ENCODE measurements around the gene BCAS3. TPM values are rescaled to one million over a fixed set of nuclear protein-coding genes. Genes with fewer than 3 reads are reported as not detected.
A peak's percentile ranks its signal among the peaks of the same experiment; 100 is the strongest.

BCAS3 gene
- total RNA-seq, 4 donors from 2014 or later: 20.7 to 76.3 (median 39.8) TPM

GRCh38 chr17:61333136-61333535, 655.5 kb downstream of the BCAS3 start:
- Histone ChIP-seq H3K9me3 (no peaks in the 10 kb centered on the region), H3K4me3 (no peak overlapping the region), H3K4me1 (peaks cover 0 to 15% (median 2%) of the 10 kb centered on the region in 4 donors), H3K27ac (no peak overlapping the region), H3K36me3 (no peaks in the 10 kb centered on the region), H3K27me3 (peaks cover 76% of the 10 kb centered on the region)
- in situ Hi-C loops (cut with MboI; ENCODE audit: low pct_ligation_motif_present in 1 of 4, low pct_unique_long_range_greater_than_20kb in 1 of 4, low sequenced_read_pairs in 3 of 4): no loop called here
- intact Hi-C loops (cut with DNase I; ENCODE audit: low total_unique reads): no loop called here
- no peak for DNase-seq
- TF ChIP-seq POLR2AphosphoS5 (IDR thresholded peaks at IDR 0.05) (no peak), EP300 (IDR thresholded peaks at IDR 0.05; ENCODE audit: low read depth) (no peak), CTCF (IDR thresholded peaks at IDR 0.05) (no peak), POLR2A (IDR thresholded peaks at IDR 0.05) (no peak)
- WGBS, 2 donors (ENCODE audit: low coverage in 1 of 2): 91% methylated on average over 7 of the region's 8 CpGs; no CpG with 5 or more reads in 1 of the 2 donors

- H3K27ac ChIP-seq: no peak overlapping the region
- intact Hi-C loops (cut with DNase I; ENCODE audit: low total_unique reads): no loop called here
Observed at GRCh38 chr17:61334673-61335072, 657.0 kb downstream of the BCAS3 start.

GRCh38 chr17:61335105-61335844, 657.6 kb downstream of the BCAS3 start:
- Histone ChIP-seq H3K27ac (peak overlapping the region in 1 of 4 donors; percentile 37), H3K36me3 (no peaks in the 10 kb centered on the region), H3K4me3 (no peak overlapping the region), H3K9me3 (no peaks in the 10 kb centered on the region), H3K4me1 (peaks cover 0 to 15% (median 2%) of the 10 kb centered on the region in 4 donors), H3K27me3 (peaks cover 87% of the 10 kb centered on the region)
- WGBS, 2 donors (ENCODE audit: low coverage in 1 of 2): 56 to 59% methylated on average over 5 to 8 of the region's 8 CpGs
- TF ChIP-seq POLR2A (IDR thresholded peaks at IDR 0.05) (no peak), EP300 (IDR thresholded peaks at IDR 0.05; ENCODE audit: low read depth) (no peak), POLR2AphosphoS5 (IDR thresholded peaks at IDR 0.05) (no peak), CTCF (IDR thresholded peaks at IDR 0.05) (no peak)
- in situ Hi-C loops (cut with MboI; ENCODE audit: low pct_ligation_motif_present in 1 of 4, low pct_unique_long_range_greater_than_20kb in 1 of 4, low sequenced_read_pairs in 3 of 4) (no loop called here), intact Hi-C loops (cut with DNase I; ENCODE audit: low total_unique reads) (no loop called here)
- DNase-seq: no peak

More at GRCh38 chr17:61334673-61335072, 657.0 kb downstream of the BCAS3 start:
- TF ChIP-seq EP300 (IDR thresholded peaks at IDR 0.05; ENCODE audit: low read depth) (no peak), POLR2A (IDR thresholded peaks at IDR 0.05) (no peak), CTCF (IDR thresholded peaks at IDR 0.05) (no peak), POLR2AphosphoS5 (IDR thresholded peaks at IDR 0.05) (no peak)
- 75 to 78% methylated on average over 3 to 5 of the region's 5 CpGs for WGBS, 2 donors (ENCODE audit: low coverage in 1 of 2)
- no peaks in the 10 kb centered on the region for H3K9me3 ChIP-seq
- in situ Hi-C loops (cut with MboI; ENCODE audit: low pct_ligation_motif_present in 1 of 4, low pct_unique_long_range_greater_than_20kb in 1 of 4, low sequenced_read_pairs in 3 of 4): no loop called here
- peaks cover 0 to 15% (median 2%) of the 10 kb centered on the region in 4 donors for H3K4me1 ChIP-seq
- no peaks in the 10 kb centered on the region for H3K36me3 ChIP-seq
- no peak overlapping the region for H3K4me3 ChIP-seq
- no peak for DNase-seq
- H3K27me3 ChIP-seq: peaks cover 87% of the 10 kb centered on the region

GRCh38 chr17:61335845-61336655, 658.4 kb downstream of the BCAS3 start:
- in situ Hi-C loops (cut with MboI; ENCODE audit: low pct_ligation_motif_present in 1 of 4, low pct_unique_long_range_greater_than_20kb in 1 of 4, low sequenced_read_pairs in 3 of 4) (no loop called here), intact Hi-C loops (cut with DNase I; ENCODE audit: low total_unique reads) (no loop called here)
- Histone ChIP-seq H3K36me3 (no peaks in the 10 kb centered on the region), H3K9me3 (no peaks in the 10 kb centered on the region), H3K27ac (peak overlapping the region in 1 of 4 donors; percentile 37), H3K4me1 (peaks cover 0 to 15% (median 2%) of the 10 kb centered on the region in 4 donors), H3K27me3 (peaks cover 87% of the 10 kb centered on the region), H3K4me3 (no peak overlapping the region)
- WGBS, 2 donors (ENCODE audit: low coverage in 1 of 2): 51 to 58% methylated on average over 7 to 16 of the region's 16 CpGs
- no peak for DNase-seq
- TF ChIP-seq POLR2A (IDR thresholded peaks at IDR 0.05) (no peak), POLR2AphosphoS5 (IDR thresholded peaks at IDR 0.05) (peak in 2 of 3 donors; percentile 45 to 49)

Data from transverse colon (tissue), 4 donors.